Stimulated activated CD4-positive, alpha-beta T cell treated with anti-CD3 and anti-CD28 coated beads, Interleukin-2, amount 100 ng/mL, for 48 hours (primary cell): Measurements from ENCODE around the gene BEAN1.

Experiments
- DNase-seq, 2 donors: peaks; one replicate each; pipeline ENCODE4 v3.0.0-alpha.2; 2020

The BEAN1 gene

DNA sequence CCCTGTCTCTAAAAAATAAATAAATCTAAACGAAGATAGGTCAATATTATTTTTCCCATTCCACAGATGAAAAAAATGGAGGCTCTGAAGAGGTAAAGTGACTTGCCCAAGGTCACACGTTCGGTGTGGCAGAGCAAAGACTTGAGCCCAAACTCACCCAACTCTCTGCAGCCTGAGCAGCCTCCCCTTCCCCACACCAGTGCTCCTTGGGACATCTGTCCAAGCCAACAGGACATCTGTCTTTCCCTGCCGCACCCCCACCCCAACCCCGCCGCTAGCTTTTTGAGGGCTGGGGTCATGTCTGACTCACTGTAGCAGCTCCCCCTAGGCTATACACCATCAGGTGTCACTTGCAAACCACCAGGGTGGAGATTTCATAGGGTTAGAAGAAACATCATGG, 5.2 kb upstream of the BEAN1 start:
- no peak for DNase-seq

DNA sequence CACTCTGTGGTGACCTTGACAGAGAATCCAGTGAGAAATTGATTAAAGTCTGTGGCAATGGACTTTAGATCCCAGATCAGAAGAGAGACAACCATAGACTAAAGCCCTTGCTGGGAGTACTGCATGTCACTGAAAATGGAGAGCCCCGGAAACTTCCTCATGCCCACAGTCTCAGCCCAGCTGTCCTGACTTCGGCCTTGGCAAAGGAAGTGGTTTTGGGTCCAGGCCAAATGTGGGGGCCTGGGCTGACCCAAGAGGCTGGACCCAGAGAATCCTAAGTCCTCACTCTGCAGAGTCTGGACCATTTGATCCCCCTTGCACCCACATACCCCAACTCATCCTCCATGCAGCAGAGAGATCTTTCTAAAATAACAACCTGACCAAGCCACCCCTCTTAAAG, 4.7 kb upstream of the BEAN1 start:
- no peak for DNase-seq

DNA sequence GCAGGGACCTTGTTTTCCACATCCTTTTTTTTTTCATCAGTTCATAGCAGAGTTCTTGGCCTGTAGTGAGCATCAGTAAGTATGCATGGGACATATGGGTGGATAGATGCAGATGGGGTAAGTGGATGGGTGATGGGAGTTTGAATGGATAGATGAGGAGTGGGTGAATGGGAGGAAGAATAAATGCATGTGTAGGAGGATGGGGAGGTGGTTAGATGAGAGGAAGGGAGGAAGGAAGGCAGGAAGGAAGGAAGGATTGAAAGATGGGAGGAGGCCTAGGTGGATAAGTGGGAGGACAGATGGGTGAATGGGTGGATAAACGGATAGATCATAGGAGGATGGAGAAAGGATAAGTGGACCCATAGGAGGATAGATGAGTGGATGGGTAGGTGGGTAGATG, 3.9 kb upstream of the BEAN1 start:
- no peak for DNase-seq

DNA sequence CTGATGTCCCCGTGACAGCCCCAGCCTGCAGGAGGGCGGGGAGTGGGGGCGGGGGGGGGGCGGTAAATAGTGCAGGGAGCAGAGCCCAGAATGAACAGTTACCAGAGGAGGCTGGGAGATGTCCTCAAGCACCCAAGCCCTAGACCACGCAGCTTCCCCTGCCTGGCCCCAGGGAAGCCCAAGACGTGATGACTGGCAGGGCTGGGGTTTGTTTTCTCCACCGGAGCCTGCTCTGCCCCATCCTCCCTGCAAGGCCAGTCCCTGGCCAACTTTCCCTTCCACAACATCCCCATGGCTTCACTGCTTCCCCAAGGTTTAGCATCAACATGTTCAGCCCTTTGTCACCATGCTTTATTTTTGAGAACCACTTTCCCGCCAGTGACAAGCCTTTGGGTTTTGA, 1.4 kb upstream of the BEAN1 start:
- no peak for DNase-seq

DNA sequence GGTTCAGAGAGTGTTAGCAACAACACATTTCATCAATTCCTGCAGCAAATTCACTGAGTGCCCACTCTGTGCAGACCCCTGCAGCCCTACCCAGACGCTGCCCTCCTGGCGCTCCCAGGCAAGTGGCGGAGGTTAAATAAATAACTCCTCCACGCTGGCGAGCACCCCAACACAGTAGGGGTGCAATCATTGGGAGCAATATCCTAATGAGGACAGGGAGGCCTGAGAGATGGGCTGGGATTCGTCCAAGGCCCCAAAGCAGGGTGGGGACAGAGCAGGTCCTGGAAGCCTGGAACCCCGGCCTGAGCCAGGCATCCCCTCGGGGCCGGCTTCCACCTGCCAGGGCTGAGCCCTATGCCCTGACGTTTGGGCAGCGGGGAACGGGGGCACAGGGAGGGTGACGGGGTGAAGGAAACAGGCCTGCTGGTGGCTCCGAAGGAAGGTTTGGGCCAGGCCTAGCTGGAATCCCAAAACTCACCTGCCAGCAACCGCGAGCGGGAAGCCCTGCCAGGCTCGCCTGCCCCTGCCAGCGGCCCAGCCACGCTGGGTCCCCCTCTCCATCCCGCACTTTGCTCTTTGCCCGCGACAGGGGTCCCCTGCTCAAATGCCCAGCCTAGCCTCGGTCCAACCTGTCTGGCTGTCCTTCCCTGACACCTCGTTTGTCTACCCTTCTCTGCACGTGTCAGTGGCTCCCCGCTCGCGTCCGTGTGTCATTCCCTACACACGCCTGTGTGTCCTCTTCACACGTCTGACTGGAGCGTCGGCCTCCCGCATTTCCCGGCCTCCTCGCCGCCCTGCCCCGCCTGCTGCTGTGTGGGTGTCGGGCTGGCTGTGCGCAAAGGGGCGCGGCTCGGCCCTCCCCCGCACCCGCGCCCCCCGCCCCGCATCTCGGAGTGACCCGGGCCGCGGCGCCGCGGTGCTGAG, 721 bp upstream of the BEAN1 start:
- DNase-seq, result no peak

DNA sequence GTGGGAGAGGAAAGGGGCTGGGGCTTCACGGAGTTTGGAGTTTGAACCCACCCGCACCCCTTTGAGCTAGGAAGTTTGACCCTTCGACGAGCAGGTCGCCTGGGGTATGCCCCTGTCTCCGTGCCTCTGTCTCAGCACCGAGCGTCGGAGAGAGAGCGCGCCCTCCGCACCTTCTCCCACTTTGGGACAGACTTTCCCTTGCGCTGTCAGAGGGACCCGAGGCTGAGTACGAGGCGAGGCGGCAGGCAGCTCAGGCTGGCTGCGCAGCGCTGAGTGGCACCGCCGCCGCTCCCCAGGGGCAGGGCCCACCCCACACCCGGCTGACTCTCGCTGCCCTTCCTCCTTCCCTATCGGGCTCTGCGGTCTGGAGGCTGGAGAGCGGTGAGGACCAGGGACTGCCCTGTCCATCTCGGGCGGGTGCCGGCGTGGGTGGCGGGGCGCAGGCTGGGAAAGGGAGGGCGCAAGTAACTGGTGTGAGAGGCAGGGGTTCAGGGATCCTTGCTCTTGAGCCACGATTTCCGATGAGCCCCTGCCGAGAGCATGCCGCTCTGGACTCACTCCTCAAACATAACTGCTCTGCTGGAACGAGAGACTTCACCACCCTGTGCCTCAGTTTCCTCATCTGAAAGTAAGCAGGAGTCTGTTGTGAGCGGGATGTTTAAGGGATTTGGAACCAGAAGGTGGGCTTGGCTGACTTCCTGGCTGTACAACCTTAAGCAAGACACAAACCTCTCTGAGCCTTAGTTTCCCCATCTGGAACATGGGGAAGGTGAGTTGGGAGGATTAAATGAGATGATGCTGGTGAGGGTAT, 981 bp downstream of the BEAN1 start:
- no peak for DNase-seq

DNA sequence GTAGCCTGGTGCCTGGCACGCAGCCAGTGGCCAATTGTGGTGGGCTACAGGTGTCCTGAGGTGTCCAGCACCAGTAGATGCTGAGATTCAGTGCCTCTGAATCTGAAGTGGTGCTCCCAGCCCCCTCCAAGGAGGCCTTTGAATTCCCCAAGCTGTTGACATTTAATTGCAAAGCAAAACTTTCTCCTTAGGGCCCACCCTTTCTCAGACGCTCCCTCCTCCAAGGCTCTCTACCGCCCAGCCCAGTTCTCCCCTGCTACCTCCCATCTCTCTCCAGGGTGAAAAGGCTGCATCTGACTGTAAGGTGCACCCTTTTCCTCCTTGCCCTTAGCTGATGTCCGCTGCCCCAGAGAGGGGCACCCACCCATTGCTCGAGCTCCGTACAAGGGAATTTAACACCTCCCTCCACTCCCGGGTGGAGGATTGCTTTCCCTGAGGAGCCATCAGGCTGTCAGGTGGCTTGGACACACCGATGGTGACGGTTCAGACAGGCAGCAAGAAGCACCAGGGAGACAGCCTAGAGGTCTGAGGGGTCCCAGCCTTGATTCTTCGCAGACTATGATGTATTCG, 1.7 kb downstream of the BEAN1 start:
- DNase-seq, result no peak

DNA sequence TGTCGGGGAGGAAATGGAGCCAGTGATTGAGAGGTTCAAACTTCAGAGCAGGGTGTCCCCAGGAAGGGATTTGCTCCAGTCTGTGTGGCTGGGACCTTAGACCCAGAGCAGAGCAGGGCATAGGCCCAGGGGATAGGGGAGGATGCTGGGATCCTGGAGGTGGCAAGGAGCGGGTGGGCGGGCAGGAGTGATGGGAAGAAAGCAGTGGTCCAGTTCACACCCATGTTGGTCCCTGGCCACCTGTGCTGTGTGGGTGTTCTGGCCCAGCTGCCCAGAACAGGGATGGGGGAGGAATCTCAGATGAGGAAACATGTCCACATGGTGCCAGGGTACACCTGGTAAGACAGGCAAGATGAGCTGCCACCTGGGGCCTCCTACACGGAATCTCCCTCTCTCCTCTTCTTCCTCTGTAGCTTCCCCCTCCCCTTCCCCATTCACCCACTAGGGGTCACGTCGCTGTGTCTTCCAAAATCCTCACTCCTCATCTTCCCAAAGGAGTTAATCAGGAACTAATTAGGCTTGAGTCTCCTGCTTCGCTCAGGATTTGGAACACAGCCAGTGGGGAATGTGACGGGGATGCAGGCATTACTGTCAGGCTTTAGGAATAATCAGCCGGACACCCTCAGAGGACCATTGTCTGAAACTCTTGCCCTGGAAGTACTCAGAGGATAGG, 2.3 kb downstream of the BEAN1 start:
- DNase-seq, result no peak

DNA sequence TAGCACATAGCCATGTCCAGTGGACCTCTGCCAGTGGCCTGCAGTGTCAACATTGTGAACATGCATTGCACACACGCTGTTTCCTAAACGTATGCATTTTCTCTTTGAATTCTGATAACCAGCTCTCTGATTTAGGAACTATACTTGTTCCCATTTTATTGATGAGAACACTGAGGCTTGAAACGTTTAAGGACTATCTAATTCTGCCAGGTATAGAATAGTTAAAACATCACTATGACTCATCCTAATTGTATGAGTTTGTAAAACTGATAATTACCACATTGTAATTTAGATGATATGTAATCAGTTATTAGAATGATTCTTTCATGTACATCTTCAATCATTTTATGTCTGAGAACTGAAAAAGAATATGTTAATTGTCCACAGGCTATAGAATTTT, 3.1 kb downstream of the BEAN1 start:
- DNase-seq, result no peak

DNA sequence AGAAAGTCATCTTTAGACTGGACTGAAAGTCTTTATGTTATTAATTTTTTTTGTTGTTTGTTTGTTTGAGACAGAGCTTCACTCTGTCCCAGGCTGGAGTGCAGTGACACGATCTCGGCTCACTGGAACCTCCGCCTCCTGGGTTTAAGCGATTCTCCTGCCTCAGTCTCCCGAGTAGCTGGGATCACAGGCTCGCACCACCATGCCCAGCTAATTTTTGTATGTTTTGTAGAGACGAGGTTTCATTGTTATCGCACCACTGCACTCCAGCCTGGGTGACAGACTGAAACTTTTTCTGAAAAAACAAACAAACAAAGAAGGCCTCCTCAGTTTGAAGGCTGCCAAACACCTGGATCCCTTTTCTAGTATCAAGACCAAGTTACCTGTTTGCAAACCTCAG, 4.7 kb downstream of the BEAN1 start:
- no peak for DNase-seq

DNA sequence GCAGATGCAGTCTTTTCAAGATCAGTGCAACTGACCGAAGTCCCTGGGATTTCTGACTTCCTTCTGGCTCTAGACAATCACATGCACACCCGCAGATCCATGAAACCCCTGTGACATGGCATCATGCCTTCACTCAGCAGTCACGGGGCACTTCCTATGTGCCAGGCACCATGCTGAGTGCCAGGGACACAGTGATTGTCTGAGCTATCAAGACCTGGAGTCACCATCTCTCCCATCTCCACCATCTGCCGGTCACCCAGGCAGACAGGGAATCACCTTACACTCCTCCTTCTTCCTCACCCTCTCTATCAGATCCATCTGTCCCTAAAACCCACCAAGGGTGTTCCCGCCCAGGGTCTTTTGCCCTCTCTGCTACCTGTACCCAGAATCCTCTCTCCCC, 5.3 kb downstream of the BEAN1 start:
- DNase-seq, result no peak

DNA sequence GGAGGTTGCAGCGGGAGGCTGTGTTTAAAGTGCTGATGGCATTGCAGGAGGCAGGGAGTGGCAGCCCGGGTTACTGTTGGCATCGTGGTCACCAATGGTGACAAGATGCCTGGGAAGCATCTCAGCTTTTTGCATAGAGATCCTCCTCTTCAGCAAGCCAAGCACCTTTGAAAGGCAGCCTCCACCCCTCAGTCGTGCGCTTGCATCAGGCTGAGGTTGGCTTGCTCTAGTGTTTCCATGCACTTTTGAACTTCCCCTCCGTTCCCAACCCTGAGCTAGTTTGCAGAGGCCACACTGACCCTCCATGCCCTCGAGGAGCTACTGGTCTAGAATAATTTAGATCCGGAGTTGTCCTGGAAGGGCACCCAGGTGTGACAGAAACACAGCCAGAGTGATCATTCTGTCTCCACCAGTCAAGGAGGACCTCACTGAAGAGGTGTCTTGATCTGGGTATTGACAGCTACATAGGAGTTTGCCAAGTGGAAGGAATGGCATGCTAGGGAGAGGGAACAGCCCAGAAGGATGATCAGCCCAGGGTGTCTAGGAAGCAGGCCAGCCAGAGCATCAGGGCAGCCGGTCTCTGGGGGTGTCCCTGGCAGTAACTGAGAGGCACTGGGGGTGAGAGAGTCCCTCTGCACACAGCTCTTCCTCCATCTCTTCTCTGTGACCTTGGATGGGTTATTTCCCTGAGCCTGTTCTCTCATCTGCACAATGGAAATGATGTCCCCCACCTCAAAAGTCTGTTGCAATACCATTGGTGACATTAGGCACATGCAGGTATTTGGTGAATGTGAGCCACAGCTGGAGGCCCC, 7.7 kb downstream of the BEAN1 start:
- no peak for DNase-seq

DNA sequence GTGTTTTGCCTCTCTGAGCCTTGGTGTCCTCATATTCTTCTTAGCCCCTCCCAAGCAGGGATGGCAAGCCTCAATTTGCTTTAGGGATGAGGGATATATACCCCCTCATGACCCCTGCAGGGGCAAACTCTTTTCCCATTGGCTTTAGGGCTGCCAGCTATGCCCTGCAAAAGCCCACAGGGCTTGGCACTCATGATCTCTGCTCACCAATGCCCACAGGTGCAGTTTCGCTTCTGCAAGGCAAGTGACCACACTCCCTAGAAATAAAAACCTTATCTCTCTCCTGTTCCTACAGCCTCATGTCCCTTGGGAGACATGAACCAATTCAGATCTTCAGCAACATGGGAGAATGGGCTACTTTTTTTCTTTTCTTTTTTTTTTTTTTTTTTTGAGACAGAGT, 8.8 kb downstream of the BEAN1 start:
- no peak for DNase-seq

DNA sequence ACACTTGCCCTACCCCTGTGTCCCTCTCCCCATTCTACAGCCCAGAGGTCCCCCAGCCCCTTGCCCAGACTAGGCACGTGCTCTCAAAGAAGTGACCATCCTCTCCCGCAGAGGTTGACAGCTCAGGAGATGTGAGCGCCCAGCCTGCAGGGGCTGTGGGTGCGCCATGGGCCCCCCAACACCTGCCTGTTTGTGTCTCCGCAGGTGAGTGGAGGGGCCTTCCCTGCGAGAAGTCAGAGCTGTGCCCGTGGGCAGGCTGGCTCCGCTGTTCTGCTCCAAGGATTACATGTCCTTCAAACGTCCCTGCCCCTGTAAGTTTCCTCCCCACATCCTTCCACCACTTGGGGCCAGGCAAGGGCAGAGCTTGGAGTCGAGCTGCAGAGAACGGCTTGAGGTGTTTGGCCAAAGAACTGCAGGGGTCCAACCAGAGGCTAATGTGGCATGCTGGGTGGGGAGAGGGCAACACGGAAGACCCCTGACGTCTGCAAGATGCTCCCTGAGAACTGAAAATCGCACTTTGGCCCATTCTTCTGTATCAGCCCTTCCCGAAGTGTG, 10.4 kb downstream of the BEAN1 start:
- no peak for DNase-seq

DNA sequence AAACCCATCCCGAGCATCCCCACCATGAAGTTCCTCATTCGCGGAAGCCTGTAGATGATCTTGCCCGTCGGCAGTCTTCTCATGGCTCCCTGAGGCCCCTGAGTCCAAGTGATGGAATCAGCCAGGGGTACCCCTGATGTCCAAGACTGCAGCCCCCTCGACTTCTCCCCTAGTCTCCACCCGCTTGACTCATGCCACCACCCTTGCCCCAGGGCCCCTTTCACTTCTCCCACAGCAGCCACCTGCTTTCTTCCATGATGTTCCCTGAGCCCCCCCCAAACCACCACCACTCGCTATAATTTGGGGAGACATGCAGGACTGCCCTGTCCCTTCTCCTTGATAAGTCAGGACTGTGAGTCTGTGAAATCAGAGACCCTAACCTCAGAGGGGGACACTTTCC, 11.4 kb downstream of the BEAN1 start:
- DNase-seq, result no peak

DNA sequence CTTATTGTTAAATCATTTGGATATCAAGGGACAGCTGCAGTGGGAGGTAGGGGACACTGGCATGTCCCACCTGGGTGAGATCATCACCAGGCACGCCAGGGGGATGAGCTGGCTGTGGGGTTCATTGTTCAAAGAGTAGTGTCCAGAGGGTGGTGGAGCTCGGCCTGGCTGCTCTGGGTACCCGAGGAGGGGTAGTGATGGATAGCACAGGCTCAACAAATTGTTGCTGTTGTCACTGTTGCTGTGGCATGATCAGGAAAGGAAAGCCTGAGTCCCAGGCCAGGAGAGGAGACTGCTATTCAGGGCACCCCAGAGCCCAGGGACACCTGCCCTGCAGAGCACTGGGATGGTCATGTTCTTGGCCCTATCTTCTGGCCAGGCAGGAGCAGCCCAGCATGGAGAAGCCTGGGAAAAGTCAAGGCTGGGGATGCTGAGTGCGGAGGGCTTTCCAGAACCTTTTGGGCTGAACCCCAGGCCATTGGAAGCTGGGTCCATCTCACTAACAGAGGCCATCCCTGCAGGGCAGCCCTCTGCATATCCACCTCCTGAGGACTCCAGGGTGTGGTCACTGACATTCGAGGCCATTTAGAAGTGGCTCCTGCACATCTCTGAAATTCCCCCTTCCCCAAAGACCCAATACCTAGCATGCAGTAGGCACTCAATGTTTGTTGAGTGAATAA, 12.1 kb downstream of the BEAN1 start:
- DNase-seq, result no peak

DNA sequence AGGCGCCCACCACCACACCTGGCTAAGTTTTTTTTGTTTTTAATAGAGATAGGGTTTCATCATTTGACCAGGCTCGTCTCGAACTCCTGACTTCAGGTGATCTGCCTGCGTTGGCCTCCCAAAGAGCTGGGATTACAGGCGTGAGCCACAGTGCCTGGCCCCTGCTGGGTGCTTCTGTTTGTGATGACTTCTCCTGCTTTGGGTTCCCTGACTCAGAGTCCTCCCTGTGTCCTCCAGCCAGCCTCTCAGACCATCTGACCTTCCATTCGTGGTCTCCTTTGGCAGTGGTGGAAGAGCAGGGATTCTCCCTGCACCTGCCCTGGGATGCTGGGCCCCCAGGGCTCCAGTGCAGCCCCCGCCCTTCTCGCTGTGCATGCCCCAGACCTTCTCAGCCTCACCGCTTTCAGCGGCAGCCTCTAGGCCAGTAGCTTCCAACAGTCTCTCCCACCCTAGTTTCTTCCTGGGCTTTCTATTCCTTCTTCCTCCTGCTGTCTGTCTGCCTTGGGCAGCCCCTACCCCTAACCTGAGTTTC, 13.2 kb downstream of the BEAN1 start:
- DNase-seq, result no peak

DNA sequence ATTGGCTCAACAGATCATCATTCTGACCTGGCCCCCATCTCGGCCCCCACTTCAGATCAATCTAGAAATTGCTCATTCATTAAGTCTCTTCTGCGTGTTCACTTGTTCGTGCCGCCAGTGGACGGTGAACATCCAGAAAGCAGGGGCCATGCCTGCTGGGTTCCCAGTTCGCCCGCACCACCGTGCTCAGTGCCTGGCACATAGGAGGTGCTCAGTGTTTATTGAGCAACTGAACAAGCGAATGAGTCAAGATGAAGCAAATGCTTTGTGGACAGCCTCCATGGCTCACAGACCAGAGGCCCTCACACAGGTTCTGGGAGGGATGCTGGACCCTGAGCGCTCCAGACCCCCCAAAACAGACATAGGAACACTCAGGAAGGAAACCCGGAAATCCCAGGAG, 13.9 kb downstream of the BEAN1 start:
- DNase-seq, result no peak

DNA sequence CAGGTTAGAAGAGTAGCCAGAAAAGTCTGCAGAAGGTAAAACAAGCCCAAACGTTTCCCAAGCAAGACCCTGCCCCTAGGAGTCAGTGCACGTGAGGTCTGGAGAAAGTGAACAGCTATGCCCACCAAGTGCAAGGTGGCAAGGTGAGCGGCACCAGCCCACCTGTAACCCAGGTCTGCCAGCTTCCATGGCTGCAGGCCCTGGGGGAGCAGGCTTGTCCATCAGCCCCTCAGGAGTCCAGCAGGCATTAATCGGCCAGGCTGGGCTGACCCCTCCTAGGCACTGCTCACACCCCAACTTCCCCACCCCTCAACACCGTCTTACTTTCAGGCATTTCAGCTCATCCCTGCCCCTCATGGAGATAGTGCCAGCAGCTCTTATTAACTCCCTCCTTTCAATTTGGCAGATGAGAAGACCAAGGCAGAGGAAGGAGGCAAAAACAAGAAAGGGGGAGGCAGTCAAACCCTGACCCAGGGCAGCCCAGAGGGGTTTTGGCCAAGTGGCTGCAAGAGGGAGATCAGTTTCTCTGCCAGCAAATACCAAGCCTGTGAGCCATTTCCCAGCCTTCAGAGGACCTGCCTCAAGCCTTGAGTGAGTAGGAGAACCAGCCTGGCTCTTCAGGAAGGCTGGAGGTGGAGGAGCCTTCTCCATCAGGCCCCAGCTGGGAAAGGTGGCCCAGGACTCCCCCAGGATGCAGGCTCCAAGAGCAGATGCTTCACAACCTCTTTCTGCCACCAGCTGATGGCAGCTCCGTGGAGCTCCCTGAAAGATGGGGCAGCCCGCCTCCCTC, 14.7 kb downstream of the BEAN1 start:
- no peak for DNase-seq

DNA sequence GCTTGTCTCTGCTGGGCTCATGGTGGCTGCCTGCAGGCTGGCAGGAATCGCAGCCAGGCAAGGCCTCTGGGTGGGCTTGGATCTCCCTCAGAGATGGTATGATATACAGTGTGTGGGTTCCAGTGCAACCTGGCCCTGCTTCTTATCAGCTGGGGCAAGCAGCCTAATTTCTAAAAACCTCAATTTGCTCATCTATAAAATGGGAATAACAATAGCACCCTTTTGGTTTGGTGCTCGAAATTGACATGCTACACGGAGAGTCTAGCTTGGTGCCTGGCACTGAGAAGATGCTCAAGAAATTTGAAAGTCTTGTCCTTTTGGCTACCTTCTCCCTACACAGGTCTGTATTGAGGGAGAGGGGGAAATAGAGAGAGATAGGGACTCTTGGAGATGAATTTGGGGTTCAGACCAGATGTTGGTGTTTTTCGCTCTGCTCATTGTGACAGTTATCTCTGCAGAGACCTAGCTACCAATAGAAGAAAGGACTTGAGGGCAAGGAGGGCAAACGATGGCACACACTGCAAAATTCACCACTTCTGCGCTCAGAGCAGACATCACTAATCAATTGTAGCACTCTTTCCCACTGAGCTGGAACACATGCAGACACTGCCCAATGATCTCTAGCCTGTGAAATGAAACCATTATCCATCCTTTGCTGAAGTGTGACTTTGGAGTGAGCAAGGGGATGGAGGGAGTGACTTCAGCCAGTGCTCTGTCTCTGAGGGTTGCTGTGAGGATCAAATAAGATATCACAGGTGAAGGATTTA, 15.6 kb downstream of the BEAN1 start:
- DNase-seq, result no peak
